ENCODE measurements around the gene IREB2. TPM values are rescaled to one million over a fixed set of nuclear protein-coding genes. Genes with fewer than 3 reads are reported as not detected.

IREB2 gene
- total RNA-seq, 4 donors from 2014 or later: 32.4 to 45.9 (median 42.4) TPM

DNA sequence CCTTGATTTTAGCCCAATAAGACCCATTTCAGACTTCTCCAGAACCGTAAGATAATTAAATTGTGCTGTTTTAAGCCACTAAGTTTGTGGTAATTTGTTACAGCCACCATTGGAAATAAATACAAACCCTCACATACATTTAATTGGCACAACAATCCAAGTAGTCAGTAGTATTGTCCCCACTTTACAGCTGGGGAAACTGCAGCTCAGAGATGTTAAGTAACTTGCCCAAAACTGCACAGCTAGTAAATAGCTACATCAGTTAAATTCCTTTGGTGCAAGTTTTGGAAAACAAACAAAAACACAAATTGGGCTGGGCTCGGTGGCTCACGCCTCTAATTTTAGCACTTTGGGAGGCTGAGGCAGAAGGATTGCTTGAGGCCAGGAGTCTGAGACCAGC is 13.3 kb upstream of the IREB2 start:
- WGBS, 2 donors: 75 to 78% methylated on average over 3 of the region's 3 CpGs
- Histone ChIP-seq H3K36me3 (no peaks in the 10 kb centered on the region), H3K9me3 (no peaks in the 10 kb centered on the region), H3K4me3 (no peak overlapping the region), H3K27me3 (peaks cover 0 to 3% of the 10 kb centered on the region in 2 donors), H3K4me1 (peaks cover 0 to 16% (median 0%) of the 10 kb centered on the region in 4 donors), H3K27ac (no peak overlapping the region)
- TF ChIP-seq EP300 (IDR thresholded peaks at IDR 0.05) (no peak), POLR2A (IDR thresholded peaks at IDR 0.05) (no peak)
- TF ChIP-seq, protein P1, sequence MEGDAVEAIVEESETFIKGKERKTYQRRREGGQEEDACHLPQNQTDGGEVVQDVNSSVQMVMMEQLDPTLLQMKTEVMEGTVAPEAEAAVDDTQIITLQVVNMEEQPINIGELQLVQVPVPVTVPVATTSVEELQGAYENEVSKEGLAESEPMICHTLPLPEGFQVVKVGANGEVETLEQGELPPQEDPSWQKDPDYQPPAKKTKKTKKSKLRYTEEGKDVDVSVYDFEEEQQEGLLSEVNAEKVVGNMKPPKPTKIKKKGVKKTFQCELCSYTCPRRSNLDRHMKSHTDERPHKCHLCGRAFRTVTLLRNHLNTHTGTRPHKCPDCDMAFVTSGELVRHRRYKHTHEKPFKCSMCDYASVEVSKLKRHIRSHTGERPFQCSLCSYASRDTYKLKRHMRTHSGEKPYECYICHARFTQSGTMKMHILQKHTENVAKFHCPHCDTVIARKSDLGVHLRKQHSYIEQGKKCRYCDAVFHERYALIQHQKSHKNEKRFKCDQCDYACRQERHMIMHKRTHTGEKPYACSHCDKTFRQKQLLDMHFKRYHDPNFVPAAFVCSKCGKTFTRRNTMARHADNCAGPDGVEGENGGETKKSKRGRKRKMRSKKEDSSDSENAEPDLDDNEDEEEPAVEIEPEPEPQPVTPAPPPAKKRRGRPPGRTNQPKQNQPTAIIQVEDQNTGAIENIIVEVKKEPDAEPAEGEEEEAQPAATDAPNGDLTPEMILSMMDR (IDR thresholded peaks at IDR 0.05): no peak
- DNase-seq (ENCODE audit: low spot score in 2 of 2): no peak

DNA sequence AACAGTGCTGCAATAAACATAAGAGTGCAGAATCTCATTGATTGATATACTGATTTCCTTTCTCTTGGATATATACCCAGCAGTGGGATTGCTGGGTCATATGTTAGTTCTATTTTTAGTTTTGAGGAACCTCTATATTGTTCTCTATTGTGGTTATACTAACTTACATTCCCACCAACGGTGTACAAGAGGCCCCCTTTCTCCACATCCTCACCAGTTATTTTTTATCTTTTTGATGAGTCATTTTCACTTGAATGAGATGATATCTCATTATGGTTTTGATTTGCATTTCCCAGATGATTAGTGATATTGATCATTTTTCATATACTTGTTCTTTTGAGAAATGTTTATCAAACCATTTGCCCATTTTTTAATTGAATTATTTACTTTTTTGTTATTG is 12.4 kb upstream of the IREB2 start:
- 24 to 33% methylated on average over 1 of the region's 1 CpG for WGBS, 2 donors
- Histone ChIP-seq H3K36me3 (no peaks in the 10 kb centered on the region), H3K4me3 (no peak overlapping the region), H3K4me1 (peaks cover 0 to 16% (median 0%) of the 10 kb centered on the region in 4 donors), H3K9me3 (no peaks in the 10 kb centered on the region), H3K27ac (no peak overlapping the region), H3K27me3 (peaks cover 0 to 3% of the 10 kb centered on the region in 2 donors)
- TF ChIP-seq, protein P1 (IDR thresholded peaks at IDR 0.05): no peak
- TF ChIP-seq EP300 (IDR thresholded peaks at IDR 0.05) (no peak), POLR2A (IDR thresholded peaks at IDR 0.05) (no peak)
- no peak for DNase-seq (ENCODE audit: low spot score in 2 of 2)

DNA sequence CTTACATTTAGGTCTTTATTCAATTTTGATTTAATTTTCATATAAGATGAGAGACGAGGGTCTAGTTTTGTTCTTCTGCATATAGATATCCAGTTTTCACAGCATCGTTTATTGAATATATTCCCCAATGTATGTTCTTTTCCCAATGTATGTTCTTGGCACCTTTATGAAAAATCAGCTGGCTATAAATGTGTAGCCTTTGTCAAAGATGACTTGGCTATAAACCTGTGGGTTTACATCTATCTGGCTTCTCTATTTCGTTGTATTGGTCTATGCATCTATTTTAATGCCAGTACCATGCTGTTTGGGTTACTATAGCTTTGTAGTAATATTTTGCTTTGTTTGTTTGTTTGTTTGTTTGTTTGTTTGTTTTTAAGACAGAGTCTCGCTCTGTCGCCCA is 11.7 kb upstream of the IREB2 start:
- Histone ChIP-seq H3K4me3 (no peak overlapping the region), H3K27ac (no peak overlapping the region), H3K36me3 (no peaks in the 10 kb centered on the region), H3K27me3 (peaks cover 0 to 3% of the 10 kb centered on the region in 2 donors), H3K9me3 (no peaks in the 10 kb centered on the region), H3K4me1 (peaks cover 0 to 10% (median 0%) of the 10 kb centered on the region in 4 donors)
- TF ChIP-seq, protein P1 (IDR thresholded peaks at IDR 0.05): no peak
- TF ChIP-seq EP300 (IDR thresholded peaks at IDR 0.05) (no peak), POLR2A (IDR thresholded peaks at IDR 0.05) (no peak)
- DNase-seq (ENCODE audit: low spot score in 2 of 2): no peak
- WGBS, 2 donors: 85 to 91% methylated on average over 5 of the region's 5 CpGs

DNA sequence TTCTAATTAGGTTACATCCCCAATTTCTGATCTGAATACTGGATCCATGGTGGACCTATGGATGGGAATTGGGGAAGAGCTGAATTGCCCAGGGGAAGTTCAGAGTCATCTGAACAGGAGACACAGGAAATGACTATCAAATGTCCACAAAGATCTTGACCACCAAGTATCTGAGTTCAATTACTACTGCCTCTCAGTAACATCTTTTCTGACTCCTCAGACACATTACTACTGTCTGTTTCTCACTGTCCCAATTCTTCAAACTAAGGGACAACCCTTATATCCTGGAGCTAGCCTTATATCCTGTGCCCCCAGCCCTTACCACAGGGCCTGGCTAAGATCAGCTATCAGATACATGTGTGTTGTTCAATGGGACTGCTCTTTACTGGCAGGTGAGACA is 10.1 kb upstream of the IREB2 start:
- no peak overlapping the region for H3K27ac ChIP-seq
- H3K27me3 ChIP-seq: peaks cover 0 to 3% of the 10 kb centered on the region in 2 donors
- DNase-seq (ENCODE audit: low spot score in 2 of 2): no peak
- no peaks in the 10 kb centered on the region for H3K9me3 ChIP-seq
- H3K4me1 ChIP-seq: peaks cover 0 to 1% (median 0%) of the 10 kb centered on the region in 4 donors
- TF ChIP-seq EP300 (IDR thresholded peaks at IDR 0.05): no peak
- TF ChIP-seq, protein P1 (IDR thresholded peaks at IDR 0.05): no peak
- TF ChIP-seq POLR2A (IDR thresholded peaks at IDR 0.05): no peak
- no peaks in the 10 kb centered on the region for H3K36me3 ChIP-seq
- no peak overlapping the region for H3K4me3 ChIP-seq

DNA sequence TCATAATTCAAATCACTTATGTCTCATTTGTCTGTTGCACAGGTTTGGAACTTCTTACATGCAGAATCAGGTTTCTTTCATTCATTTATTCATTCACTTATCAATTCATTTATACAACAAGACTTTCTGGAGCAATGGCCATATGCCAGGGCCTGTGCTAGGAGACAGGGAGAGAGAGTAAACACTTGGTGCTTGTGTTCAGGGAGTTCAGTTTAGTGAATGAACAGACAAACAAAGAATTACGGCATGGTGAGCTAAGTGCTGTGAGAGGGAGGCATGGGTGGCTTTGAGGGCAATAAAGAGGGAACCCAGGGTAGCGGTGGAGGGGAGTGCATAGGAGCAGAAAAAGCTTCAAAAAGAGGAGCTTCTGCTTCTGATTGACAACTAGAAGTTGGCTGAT is 8.5 kb upstream of the IREB2 start:
- Histone ChIP-seq H3K27ac (peak overlapping the region in 1 of 4 donors; percentile 16), H3K4me3 (no peak overlapping the region), H3K27me3 (peaks cover 0 to 3% of the 10 kb centered on the region in 2 donors), H3K9me3 (no peaks in the 10 kb centered on the region), H3K36me3 (no peaks in the 10 kb centered on the region), H3K4me1 (no peaks in the 10 kb centered on the region)
- no peak for DNase-seq (ENCODE audit: low spot score in 2 of 2)
- TF ChIP-seq, protein P1 (IDR thresholded peaks at IDR 0.05): no peak
- TF ChIP-seq EP300 (IDR thresholded peaks at IDR 0.05): no peak
- no peak for TF ChIP-seq POLR2A (IDR thresholded peaks at IDR 0.05)
- 29 to 32% methylated on average over 2 of the region's 2 CpGs for WGBS, 2 donors
